ENCODE data around the gene CLK2. TPM values are rescaled to one million over a fixed set of nuclear protein-coding genes. Genes with fewer than 3 reads are reported as not detected.
"Not testable (repeated sequence)": the region's sequence is repeated elsewhere in the genome, so short reads cannot be mapped to it uniquely, and the experiment has no call there.

CLK2 gene
- total RNA-seq, 4 donors from 2014 or later: 21.9 to 35.1 (median 25.6) TPM

- intact Hi-C loops (cut with DNase I): no loop called here
- peak; percentile 92 for DNase-seq
- Histone ChIP-seq H3K4me3 (peak overlapping the region; percentile 43 to 73 (median 70)), H3K27ac (peak overlapping the region; percentile 77 to 93 (median 92)), H3K27me3 (no peaks in the 10 kb centered on the region), H3K9me3 (no peaks in the 10 kb centered on the region), H3K36me3 (no peaks in the 10 kb centered on the region), H3K4me1 (peaks cover 14 to 51% (median 21%) of the 10 kb centered on the region in 3 donors)
- WGBS, 2 donors: 0 to 2% methylated on average over 24 to 29 of the region's 42 CpGs
- TF ChIP-seq CTCF (IDR thresholded peaks at IDR 0.05) (peak in 1 of 6 experiments; percentile 7), POLR2A (IDR thresholded peaks at IDR 0.05) (peak in 2 of 4 donors; percentile 62 to 71)
These were observed 45.8 kb downstream of the CLK2 start for GRCh38 chr1:155227261-155228095.

GRCh38 chr1:155226910-155227260 is 46.4 kb downstream of the CLK2 start:
- Histone ChIP-seq H3K27me3 (no peaks in the 10 kb centered on the region), H3K36me3 (no peaks in the 10 kb centered on the region), H3K4me3 (peak overlapping the region; percentile 43 to 73 (median 70)), H3K27ac (peak overlapping the region; percentile 77 to 93 (median 92)), H3K4me1 (peaks cover 14 to 45% (median 17%) of the 10 kb centered on the region in 3 donors), H3K9me3 (no peaks in the 10 kb centered on the region)
- TF ChIP-seq POLR2A (IDR thresholded peaks at IDR 0.05) (no peak), CTCF (IDR thresholded peaks at IDR 0.05) (no peak)
- intact Hi-C loops (cut with DNase I): no loop called here
- DNase-seq: no peak
- 2% methylated on average over 6 to 19 of the region's 19 CpGs for WGBS, 2 donors

GRCh38 chr1:155226188-155226909 is 47.0 kb downstream of the CLK2 start:
- intact Hi-C loops (cut with DNase I): no loop called here
- TF ChIP-seq CTCF (IDR thresholded peaks at IDR 0.05) (peak; percentile 38 to 66 (median 60)), POLR2A (IDR thresholded peaks at IDR 0.05) (no peak)
- peak overlapping the region; percentile 77 to 93 (median 92) for H3K27ac ChIP-seq
- peak overlapping the region; percentile 43 to 73 (median 70) for H3K4me3 ChIP-seq
- no peaks in the 10 kb centered on the region for H3K27me3 ChIP-seq
- no peak for DNase-seq
- no peaks in the 10 kb centered on the region for H3K36me3 ChIP-seq
- no peaks in the 10 kb centered on the region for H3K9me3 ChIP-seq
- WGBS, 2 donors: 0 to 1% methylated on average over 7 of the region's 7 CpGs
- peaks cover 14 to 41% (median 17%) of the 10 kb centered on the region in 3 donors for H3K4me1 ChIP-seq

- Histone ChIP-seq H3K27ac (peak overlapping the region; percentile 17 to 92 (median 51)), H3K4me1 (peaks cover 14 to 43% (median 17%) of the 10 kb centered on the region in 3 donors)
- H3K9me3 ChIP-seq; DNase-seq; intact Hi-C loops (cut with DNase I); H3K36me3 ChIP-seq; H3K27me3 ChIP-seq; H3K4me3 ChIP-seq: not testable (repeated sequence)
- WGBS, 2 donors: 88 to 93% methylated on average over 8 of the region's 8 CpGs
These were observed 47.9 kb downstream of the CLK2 start for GRCh38 chr1:155225404-155225759.

- no peak for DNase-seq
- intact Hi-C loops (cut with DNase I): no loop called here
- Histone ChIP-seq H3K4me1 (peaks cover 14 to 55% (median 15%) of the 10 kb centered on the region in 3 donors), H3K27ac (no peak overlapping the region), H3K9me3 (no peaks in the 10 kb centered on the region), H3K4me3 (no peak overlapping the region), H3K27me3 (no peaks in the 10 kb centered on the region), H3K36me3 (no peaks in the 10 kb centered on the region)
- 58 to 64% methylated on average over 4 to 7 of the region's 7 CpGs for WGBS, 2 donors
- TF ChIP-seq POLR2A (IDR thresholded peaks at IDR 0.05): no peak
- TF ChIP-seq CTCF (IDR thresholded peaks at IDR 0.05): no peak
These were observed 50.3 kb downstream of the CLK2 start for GRCh38 chr1:155223047-155223446.

GRCh38 chr1:155220211-155220965 is 52.9 kb downstream of the CLK2 start:
- H3K27me3 ChIP-seq; H3K36me3 ChIP-seq; intact Hi-C loops (cut with DNase I); H3K4me3 ChIP-seq; H3K9me3 ChIP-seq; DNase-seq: not testable (repeated sequence)
- Histone ChIP-seq H3K4me1 (peaks cover 2 to 35% (median 6%) of the 10 kb centered on the region in 3 donors), H3K27ac (peak overlapping the region; percentile 20 to 47 (median 42))
- 68 to 75% methylated on average over 10 of the region's 10 CpGs for WGBS, 2 donors
